Stimulated activated CD8-positive, alpha-beta memory T cell treated with anti-CD3 and anti-CD28 coated beads, Interleukin-7, amount 100 ng/mL, for 48 hours (primary cell): ENCODE measurements around the gene HUNK.

Source experiments
- DNase-seq, 2 donors: peaks; one replicate each; pipeline ENCODE4 v3.0.0-alpha.2; 2020; ENCODE audit warnings: low read depth in 1 of 2; ENCODE audit errors: extremely low read depth in 1 of 2

The HUNK gene

GRCh38 chr21:31948676-31949075 lies 75.9 kb downstream of the HUNK start:
- DNase-seq: no peak

GRCh38 chr21:31952828-31953227 lies 80.0 kb downstream of the HUNK start:
- DNase-seq: no peak

DNA sequence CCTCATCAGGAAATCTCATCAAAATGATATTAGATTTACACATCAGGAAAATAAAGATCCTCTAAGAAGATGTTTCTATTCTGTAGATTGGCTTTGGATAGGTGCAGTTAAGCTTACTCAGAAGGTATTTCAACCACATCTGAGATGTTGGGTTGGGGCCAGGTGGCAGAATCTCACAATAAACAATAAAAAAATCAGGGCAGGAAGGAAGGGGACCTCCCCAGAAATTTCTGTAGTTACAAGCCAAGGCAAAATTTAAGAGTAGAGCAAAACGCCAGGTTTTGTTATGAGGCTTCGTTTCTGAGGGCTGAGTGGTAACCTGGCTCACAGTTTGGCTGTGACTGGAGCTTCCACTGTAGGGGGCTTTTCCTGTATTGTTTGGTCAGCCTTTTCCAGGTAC lies 84.8 kb downstream of the HUNK start:
- DNase-seq: no peak

GRCh38 chr21:31959881-31960280 lies 87.1 kb downstream of the HUNK start:
- no peak for DNase-seq

DNA sequence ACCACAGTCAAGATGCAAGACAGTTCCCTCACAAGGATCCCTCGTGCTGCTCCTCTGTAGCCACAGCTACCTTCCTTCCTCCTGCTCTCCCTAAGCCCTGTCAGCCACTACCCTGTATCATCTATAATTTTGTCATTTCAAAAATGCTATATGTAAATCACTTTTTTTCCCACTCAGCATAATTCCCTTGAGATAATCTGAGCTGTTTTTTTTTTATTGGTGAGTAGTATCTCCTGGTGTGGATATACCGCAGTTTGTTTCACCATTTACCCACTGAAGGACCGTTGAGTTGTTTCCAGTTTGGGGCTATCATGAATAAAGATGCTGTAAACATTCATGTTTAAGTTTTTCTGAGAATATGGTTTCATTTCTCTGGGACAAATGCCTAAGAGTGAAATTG lies 88.2 kb downstream of the HUNK start:
- no peak for DNase-seq

GRCh38 chr21:31961704-31962103 lies 88.9 kb downstream of the HUNK start:
- DNase-seq: no peak

DNA sequence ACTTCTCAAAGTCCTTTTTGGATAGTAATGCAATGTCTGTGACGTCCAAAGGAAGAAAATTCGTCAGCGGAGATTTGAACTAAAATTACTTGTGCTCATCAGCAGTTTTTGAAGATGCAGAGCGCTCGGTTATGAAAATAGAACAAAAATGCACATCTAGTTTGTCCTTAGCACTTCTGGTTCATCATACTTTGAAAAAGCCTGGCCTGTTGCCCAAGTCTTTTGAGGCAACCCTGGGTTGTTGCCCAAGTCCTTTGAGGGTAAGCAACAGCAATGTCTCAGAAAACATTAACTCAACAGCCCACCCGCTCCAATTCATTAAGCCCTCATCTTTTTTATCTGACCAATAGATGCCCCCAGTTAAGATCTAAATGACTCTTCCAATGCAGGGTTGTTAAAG lies 91.9 kb downstream of the HUNK start:
- no peak for DNase-seq

DNA sequence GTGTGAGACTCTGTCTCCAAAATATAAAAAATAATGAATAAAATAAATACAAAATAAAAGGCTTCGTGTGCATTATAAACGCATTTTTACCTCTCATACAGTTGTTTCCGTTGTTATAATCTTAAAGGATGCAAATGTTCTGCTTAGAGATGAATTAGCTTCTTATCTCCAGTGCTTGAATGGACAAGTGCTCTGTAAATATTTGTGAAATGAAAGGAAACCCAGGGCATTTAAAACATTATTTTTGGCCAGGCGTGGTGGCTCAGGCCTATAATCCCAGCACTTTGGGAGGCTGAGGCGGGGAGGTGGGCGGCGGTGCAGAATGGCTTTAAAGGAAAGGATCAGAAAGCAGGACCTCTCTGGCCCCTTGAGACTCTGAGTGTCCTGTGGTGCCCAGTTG lies 94.5 kb downstream of the HUNK start:
- DNase-seq: no peak

- DNase-seq: no peak
Observed at GRCh38 chr21:31972622-31973021, 99.8 kb downstream of the HUNK start.

DNA sequence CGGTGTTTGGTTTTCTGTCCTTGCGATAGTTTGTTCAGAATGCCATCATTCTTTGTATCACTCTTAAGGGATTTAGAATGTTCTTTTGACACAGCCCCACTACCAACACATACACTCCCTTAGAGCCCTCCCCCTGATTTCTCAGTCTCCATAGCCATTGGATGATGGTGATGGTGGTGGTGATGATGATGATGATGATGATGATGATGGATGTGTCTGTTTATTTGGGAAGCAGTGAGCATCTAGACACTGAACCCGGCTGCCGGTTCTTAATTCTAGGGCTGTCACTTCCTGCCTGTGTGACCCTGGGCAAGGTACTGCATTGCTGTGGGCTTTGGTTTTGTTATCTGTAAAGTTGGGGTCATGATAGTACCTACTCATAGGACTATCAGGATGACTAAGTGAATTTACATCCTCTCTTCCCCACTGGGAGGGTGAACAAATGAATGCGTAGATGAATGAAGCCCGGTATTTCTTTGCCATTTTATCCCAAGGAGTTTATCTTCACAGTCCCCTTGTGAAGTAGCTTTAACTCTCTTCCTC lies 100.7 kb downstream of the HUNK start:
- DNase-seq: no peak

GRCh38 chr21:31974454-31974985 lies 101.7 kb downstream of the HUNK start:
- DNase-seq: peak; percentile 9 to 31

DNA sequence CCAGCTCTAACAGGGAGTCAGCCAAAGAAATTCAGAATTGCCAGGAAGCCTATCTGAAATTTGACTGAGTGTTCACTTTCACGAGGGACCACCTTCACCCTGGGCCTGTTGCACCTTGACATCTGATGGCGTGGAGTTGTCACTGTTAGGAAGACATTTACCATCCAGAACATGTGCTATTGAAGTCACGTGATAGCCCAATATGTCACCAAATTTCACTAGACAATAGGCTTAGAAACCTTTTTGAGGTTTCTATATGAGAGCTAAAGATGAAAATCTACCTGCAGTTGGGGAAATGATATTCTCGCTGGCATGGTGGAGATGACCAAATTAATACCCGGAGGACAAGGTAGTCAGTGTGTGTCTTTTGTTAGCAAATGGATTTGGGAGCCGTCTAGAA lies 102.7 kb downstream of the HUNK start:
- DNase-seq: no peak

GRCh38 chr21:31977816-31978215 lies 105.0 kb downstream of the HUNK start:
- DNase-seq: no peak

- DNase-seq: no peak
Observed at GRCh38 chr21:31983120-31983519, 110.3 kb downstream of the HUNK start.

- no peak for DNase-seq
Observed at GRCh38 chr21:31983554-31983953, 110.7 kb downstream of the HUNK start.

GRCh38 chr21:31985398-31985797 lies 112.6 kb downstream of the HUNK start:
- DNase-seq: no peak

GRCh38 chr21:31986035-31986856 lies 113.4 kb downstream of the HUNK start:
- DNase-seq: no peak

GRCh38 chr21:31987696-31988095 lies 114.9 kb downstream of the HUNK start:
- no peak for DNase-seq

DNA sequence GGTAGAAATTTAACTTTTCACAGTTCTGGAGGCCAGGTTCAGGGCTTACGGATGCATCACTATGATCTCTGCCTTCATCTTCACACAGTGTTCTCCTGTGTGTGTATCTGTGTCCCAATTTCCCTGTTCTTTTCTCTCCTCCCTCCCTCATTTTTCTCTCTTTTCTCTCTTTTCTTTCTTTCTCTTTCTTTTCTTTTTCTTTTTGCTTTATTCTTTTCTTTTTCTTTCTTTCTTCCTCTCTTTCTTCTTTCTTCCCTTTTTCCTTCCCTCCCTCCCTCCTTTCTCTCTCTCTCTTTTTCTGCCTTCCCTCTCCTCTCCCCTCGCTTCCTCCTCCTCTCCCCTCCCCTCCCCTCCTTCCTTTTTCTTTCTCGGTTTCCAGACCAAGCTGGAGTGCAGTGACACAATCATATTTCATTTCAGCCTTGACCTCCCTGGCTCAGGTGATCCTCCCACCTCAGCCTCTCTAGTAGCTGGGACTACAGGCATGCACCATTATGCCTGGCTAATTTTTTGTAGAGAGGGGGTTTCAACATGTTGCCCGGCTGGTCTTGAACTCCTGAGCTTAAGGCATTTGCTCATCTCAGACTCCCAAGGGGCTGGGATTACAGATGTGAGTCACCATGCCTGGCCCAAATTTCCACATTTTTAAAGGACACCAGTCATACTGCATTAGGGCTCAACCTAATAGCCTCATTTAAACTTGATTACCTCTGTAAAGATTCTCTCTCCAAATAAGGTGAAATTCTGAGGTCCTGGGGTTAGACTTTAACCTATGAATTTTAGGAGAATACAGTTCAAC lies 115.9 kb downstream of the HUNK start:
- no peak for DNase-seq

DNA sequence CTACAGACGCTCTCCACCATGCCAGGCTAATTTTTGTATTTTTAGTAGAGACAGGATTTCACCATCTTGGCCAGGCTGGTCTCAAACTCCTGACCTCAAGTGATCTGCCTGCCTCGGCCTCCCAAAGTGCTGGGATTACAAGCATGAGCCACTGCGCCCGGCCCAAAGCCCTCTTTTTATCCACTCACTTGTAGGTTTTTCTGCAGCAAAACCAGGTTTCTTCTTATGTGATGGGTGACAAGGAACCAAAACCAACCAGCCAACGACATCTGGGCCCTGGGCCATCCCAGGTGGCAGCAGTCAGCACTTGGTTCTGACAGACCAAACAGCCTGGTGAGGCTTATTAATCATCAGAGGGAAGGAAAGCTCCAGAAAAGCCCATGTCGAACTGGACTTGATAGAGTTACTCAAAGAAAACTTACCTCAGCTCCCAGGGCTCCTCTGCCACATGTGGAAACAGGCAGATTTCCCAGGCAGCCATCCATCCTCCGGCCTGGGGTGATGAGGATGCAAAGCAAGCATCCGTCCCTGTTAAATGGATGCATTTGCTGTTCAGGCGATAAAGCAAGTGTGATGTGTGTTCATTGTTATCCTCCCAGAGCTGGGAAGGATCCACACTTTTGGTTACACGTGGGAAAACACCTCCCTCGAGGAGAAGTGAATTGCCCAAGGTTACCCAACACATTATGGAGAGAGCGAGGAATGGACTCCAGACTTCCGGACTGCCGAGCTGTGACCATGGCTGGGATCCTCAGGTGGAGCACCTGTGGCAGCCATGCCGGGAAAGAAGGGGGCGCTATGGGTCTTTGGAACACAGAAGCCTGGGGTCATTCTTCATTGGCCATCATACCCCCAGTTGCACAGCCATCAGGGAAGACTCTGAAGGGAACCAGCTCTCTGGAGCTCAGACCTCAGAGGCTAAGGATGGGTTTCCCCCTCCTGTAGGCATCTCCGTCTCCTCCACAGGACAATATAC lies 118.8 kb downstream of the HUNK start:
- no peak for DNase-seq

GRCh38 chr21:31992391-31992790 lies 119.6 kb downstream of the HUNK start:
- no peak for DNase-seq
